ENCODE measurements around the gene ADCY2. TPM values are rescaled to one million over a fixed set of nuclear protein-coding genes. Genes with fewer than 3 reads are reported as not detected.

Gene ADCY2
- total and polyA plus RNA-seq, 9 of the 15 experiments (the other 6 are each of a cell fraction or from before 2014, with no cell fraction given): 0.01 to 0.15 (median 0.03) TPM; not detected in 5

- DNase-seq (ENCODE audit: extremely low read depth in 1 of 4, low spot score in 3 of 4) (no peak), ATAC-seq (no peak), FAIRE-seq (no peak)
- CTCF ChIA-PET (ENCODE audit: low intra/inter-chr PET ratio): no interaction called here
- H3K27me3 ChIP-seq (ENCODE audit: control insufficient read depth in 2 of 2, insufficient read depth in 2 of 2, low read length in 2 of 2): no peaks in the 10 kb centered on the region
- no peaks in the 10 kb centered on the region for H3K36me3 ChIP-seq (ENCODE audit: control insufficient read depth, insufficient read depth, low read length)
- H3K9me1 ChIP-seq (ENCODE audit: control insufficient read depth, insufficient read depth, low read length): no peaks in the 10 kb centered on the region
- no peak overlapping the region for H3K9ac ChIP-seq (ENCODE audit: insufficient read depth in 1 of 2, low read depth in 2 of 2, low read length in 2 of 2)
- H3K4me3 ChIP-seq: no peak overlapping the region
- H2AFZ ChIP-seq (ENCODE audit: low read depth, low read length): no peak overlapping the region
- intact Hi-C loops (cut with micrococcal nuclease): no loop called here
- H3K27ac ChIP-seq (ENCODE audit: extremely low read depth, low read depth, low read length): no peak overlapping the region
- in situ Hi-C loops (cut with MboI): no loop called here
- no peaks in the 10 kb centered on the region for H3K79me2 ChIP-seq (ENCODE audit: control insufficient read depth, insufficient read depth, low read length)
- POLR2A ChIA-PET: no interaction called here
- WGBS (ENCODE audit: insufficient coverage, low coverage, missing lambda C conversion rate): no CpG with 5 or more reads among the region's 1 CpG
- TF ChIP-seq BRF2 (IDR thresholded peaks at IDR 0.05; ENCODE audit: borderline replicate concordance, insufficient read depth, insufficient read length): no peak
- TF ChIP-seq PHTF2 (CRISPR knock-in tag; IDR thresholded peaks at IDR 0.05): no peak
- H3K9me3 ChIP-seq (replicated peaks; ENCODE audit: control insufficient read depth, insufficient read depth, low read depth, low read length): no peaks in the 10 kb centered on the region
- BruUV-seq (replicated peaks): no TSS peak
- H3K4me1 ChIP-seq (replicated peaks in 1 of 2; ENCODE audit: control insufficient read depth in 2 of 2, insufficient read depth in 2 of 2, low read length in 2 of 2): no peaks in the 10 kb centered on the region
- H4K20me1 ChIP-seq (replicated peaks; ENCODE audit: control insufficient read depth, insufficient read depth, low read length): no peaks in the 10 kb centered on the region
- H3K4me2 ChIP-seq (ENCODE audit: insufficient read depth, low read length): no peak overlapping the region
These were observed 23.5 kb upstream of the ADCY2 start for GRCh38 chr5:7372399-7372798.

- H3K9me3 ChIP-seq (replicated peaks; ENCODE audit: control insufficient read depth, insufficient read depth, low read depth, low read length): no peaks in the 10 kb centered on the region
- H3K9ac ChIP-seq (ENCODE audit: insufficient read depth in 1 of 2, low read depth in 2 of 2, low read length in 2 of 2): no peak overlapping the region
- no peaks in the 10 kb centered on the region for H3K79me2 ChIP-seq (ENCODE audit: control insufficient read depth, insufficient read depth, low read length)
- no peak overlapping the region for H3K4me2 ChIP-seq (ENCODE audit: insufficient read depth, low read length)
- no peak overlapping the region for H3K4me3 ChIP-seq
- no peaks in the 10 kb centered on the region for H3K9me1 ChIP-seq (ENCODE audit: control insufficient read depth, insufficient read depth, low read length)
- H2AFZ ChIP-seq (ENCODE audit: low read depth, low read length): no peak overlapping the region
- whole genome bisulfite sequencing (ENCODE audit: insufficient coverage, low coverage, missing lambda C conversion rate): 1% methylated on average over 4 of the region's 4 CpGs
- intact Hi-C loops (cut with micrococcal nuclease): no loop called here
- in situ Hi-C loops (cut with MboI): no loop called here
- CTCF ChIA-PET (ENCODE audit: low intra/inter-chr PET ratio): no interaction called here
- FAIRE-seq (no peak), DNase-seq (ENCODE audit: extremely low read depth in 1 of 4, low spot score in 3 of 4) (no peak), ATAC-seq (no peak)
- BruUV-seq (replicated peaks): no TSS peak
- no peaks in the 10 kb centered on the region for H3K36me3 ChIP-seq (ENCODE audit: control insufficient read depth, insufficient read depth, low read length)
- H3K27ac ChIP-seq (ENCODE audit: extremely low read depth, low read depth, low read length): no peak overlapping the region
- POLR2A ChIA-PET: no interaction called here
- H4K20me1 ChIP-seq (replicated peaks; ENCODE audit: control insufficient read depth, insufficient read depth, low read length): no peaks in the 10 kb centered on the region
- H3K27me3 ChIP-seq (ENCODE audit: control insufficient read depth in 2 of 2, insufficient read depth in 2 of 2, low read length in 2 of 2): no peaks in the 10 kb centered on the region
- H3K4me1 ChIP-seq (replicated peaks in 1 of 2; ENCODE audit: control insufficient read depth in 2 of 2, insufficient read depth in 2 of 2, low read length in 2 of 2): no peaks in the 10 kb centered on the region
- TF ChIP-seq, protein P1, sequence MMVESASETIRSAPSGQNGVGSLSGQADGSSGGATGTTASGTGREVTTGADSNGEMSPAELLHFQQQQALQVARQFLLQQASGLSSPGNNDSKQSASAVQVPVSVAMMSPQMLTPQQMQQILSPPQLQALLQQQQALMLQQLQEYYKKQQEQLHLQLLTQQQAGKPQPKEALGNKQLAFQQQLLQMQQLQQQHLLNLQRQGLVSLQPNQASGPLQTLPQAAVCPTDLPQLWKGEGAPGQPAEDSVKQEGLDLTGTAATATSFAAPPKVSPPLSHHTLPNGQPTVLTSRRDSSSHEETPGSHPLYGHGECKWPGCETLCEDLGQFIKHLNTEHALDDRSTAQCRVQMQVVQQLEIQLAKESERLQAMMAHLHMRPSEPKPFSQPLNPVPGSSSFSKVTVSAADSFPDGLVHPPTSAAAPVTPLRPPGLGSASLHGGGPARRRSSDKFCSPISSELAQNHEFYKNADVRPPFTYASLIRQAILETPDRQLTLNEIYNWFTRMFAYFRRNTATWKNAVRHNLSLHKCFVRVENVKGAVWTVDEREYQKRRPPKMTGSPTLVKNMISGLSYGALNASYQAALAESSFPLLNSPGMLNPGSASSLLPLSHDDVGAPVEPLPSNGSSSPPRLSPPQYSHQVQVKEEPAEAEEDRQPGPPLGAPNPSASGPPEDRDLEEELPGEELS (CRISPR knock-in tag; IDR thresholded peaks at IDR 0.05; ENCODE audit: borderline replicate concordance): no peak
- TF ChIP-seq SRSF9 (IDR thresholded peaks at IDR 0.05; ENCODE audit: borderline replicate concordance, low read depth, low read length): no peak
- no peak for TF ChIP-seq E2F4 (CRISPR knock-in tag; IDR thresholded peaks at IDR 0.05; ENCODE audit: low read depth)
- no peak for TF ChIP-seq POLR2AphosphoS5 (IDR thresholded peaks at IDR 0.05; ENCODE audit: control insufficient read depth, insufficient read depth, low read depth, low read length)
- no peak for TF ChIP-seq CCNT2 (IDR thresholded peaks at IDR 0.05; ENCODE audit: borderline replicate concordance, extremely low read depth, insufficient read length, low read depth, low read length)
- TF ChIP-seq E2F6 (IDR thresholded peaks at IDR 0.05; ENCODE audit: borderline replicate concordance in 1 of 2, extremely low read depth in 1 of 2, insufficient read depth in 1 of 2, insufficient read length in 1 of 2, low read depth in 1 of 2, low read length in 1 of 2, poor library complexity in 1 of 2, severe bottlenecking in 1 of 2): no peak
- TF ChIP-seq ZNF224 (CRISPR knock-in tag; IDR thresholded peaks at IDR 0.05): no peak
These were observed 21.8 kb upstream of the ADCY2 start for GRCh38 chr5:7374186-7374585.

Measured in K562 (cell line).